ENCODE data around the gene KRTAP7-1. TPM values are rescaled to one million over a fixed set of nuclear protein-coding genes. Genes with fewer than 3 reads are reported as not detected.
A peak's percentile ranks its signal among the peaks of the same experiment; 100 is the strongest.

The KRTAP7-1 gene
- not detected for polyA plus RNA-seq (ENCODE audit: insufficient read length in 3 of 3)

DNA sequence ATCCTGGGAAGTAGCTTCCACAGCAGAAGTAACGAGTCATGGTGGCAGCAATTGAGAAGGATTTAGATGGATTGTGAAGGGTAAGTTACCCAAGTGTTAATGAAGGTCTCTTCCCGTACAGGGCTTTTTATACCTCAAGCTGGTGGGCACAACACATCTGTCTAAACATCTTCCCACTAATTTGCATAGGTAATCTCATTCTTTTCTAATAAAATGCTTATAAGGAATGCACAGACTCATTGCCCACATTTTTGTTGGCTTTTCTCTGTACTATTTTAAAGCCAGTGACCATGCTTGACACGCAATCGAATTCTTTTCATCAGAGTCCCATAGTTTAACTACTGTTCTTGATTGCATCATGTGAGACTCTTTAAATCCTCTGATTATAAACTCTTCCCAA lies at the start of gene KRTAP7-1:
KRTAP7-1 (minus strand) TSS at position 101 of the 400 bp plus-strand sequence; CDS start at position 40, 61 bp downstream.
- DNase-seq (ENCODE audit: low read depth in 3 of 3, low spot score in 2 of 3): no peak

- no peak for DNase-seq (ENCODE audit: low read depth in 3 of 3, low spot score in 2 of 3)
Measured at GRCh38 chr21:30874526-30874925, 45.0 kb upstream of the KRTAP7-1 start.

GRCh38 chr21:30847627-30848500 lies 18.3 kb upstream of the KRTAP7-1 start:
- DNase-seq (ENCODE audit: low read depth in 3 of 3, low spot score in 2 of 3): no peak

DNA sequence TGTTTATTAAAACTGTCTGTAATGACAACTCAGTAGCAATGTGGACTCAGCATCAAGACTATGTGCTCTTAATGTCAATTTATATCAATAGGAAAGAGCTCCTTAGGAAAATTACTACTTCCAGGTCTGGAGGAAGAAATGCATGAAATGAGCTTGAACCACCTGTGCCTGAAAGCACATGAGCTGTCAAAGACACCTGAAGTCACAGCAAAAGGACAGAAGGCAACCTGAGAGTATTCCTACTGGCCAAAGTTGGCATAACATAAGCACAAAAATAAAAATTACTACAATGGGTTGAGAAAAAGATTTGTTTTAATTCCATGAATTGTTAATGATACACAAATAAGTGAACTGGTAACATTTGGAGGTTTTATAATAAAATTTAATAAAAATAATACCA lies 13.4 kb upstream of the KRTAP7-1 start:
- DNase-seq (ENCODE audit: low read depth in 3 of 3, low spot score in 2 of 3): no peak

- DNase-seq (ENCODE audit: low read depth in 3 of 3, low spot score in 2 of 3): no peak
Measured at GRCh38 chr21:30839304-30839703, 9.7 kb upstream of the KRTAP7-1 start.

GRCh38 chr21:30838536-30838935 lies 9.0 kb upstream of the KRTAP7-1 start:
- no peak for DNase-seq (ENCODE audit: low read depth in 3 of 3, low spot score in 2 of 3)

- no peak for DNase-seq (ENCODE audit: low read depth in 3 of 3, low spot score in 2 of 3)
Measured at GRCh38 chr21:30831194-30831765, 1.7 kb upstream of the KRTAP7-1 start.

GRCh38 chr21:30818837-30819610 lies 10.5 kb downstream of the KRTAP7-1 start:
- DNase-seq (ENCODE audit: low read depth in 3 of 3, low spot score in 2 of 3): peak in 1 of 3 donors; percentile 2

GRCh38 chr21:30813174-30813573 lies 16.4 kb downstream of the KRTAP7-1 start, which contains the start of gene KRTAP8-1:
Gene KRTAP8-1 (minus strand): TSS chr21:30813274. CDS start chr21:30813220, 54 bp downstream.
- no peak for DNase-seq (ENCODE audit: low read depth in 3 of 3, low spot score in 2 of 3)

DNA sequence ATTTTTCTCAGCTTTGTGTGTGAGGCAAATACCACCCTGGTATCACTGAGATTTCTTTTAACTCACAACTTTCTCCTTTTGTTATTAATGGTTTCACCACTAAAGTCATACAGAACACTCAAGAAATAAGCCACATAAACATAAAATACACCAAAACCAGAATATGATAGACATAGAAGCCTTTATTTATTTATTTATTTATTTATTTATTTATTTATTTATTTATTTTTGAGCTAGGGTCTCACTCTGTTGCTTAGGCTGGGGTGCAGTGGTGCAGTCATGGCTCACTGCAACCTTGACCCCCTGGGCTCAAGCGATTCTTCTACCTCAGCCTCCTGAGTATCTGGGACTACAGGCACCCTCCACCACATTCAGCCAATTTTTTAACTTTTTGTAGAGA lies 29.0 kb downstream of the KRTAP7-1 start:
- no peak for DNase-seq (ENCODE audit: low read depth in 3 of 3, low spot score in 2 of 3)

DNA sequence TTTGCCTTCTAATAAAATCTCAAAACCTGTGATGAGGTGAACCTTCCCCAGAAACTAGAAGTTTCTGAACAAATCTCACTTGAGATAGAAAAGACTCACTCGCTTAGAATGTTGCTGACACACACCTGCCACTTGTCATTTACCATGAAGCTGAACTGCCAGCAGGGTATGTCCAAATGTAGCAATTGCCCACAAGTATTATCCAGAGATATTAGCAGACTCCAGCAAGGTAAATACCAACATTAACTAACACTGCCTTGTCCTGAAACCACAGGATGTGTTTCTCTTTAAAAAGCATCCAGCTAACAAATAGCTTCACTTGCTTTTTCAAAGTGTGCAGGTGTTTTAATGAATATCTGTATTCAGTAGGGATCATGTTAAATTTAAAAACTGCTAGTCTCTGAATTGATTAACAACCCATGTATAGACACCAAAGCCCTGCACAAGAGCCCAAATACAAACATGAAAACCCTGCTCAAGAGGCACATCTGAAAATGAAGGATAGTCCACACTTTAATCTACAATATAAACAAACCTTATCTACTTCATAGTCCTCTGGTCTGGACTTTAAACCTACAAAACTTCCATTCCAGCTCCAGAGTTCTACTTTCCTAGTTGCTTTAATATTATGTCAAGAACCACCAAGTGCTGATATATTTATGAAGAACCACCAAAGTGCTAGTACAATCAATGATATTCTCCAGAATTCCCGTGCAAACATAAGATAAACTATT lies 35.8 kb downstream of the KRTAP7-1 start:
- no peak for DNase-seq (ENCODE audit: low read depth in 3 of 3, low spot score in 2 of 3)

GRCh38 chr21:30779249-30779648 lies 50.3 kb downstream of the KRTAP7-1 start:
- no peak for DNase-seq (ENCODE audit: low read depth in 3 of 3, low spot score in 2 of 3)

Other genes with a start within 250 kb of the KRTAP7-1 start
- not detected for gene KRTAP22-2, start 239.4 kb downstream of the KRTAP7-1 start, polyA plus RNA-seq (ENCODE audit: insufficient read length in 3 of 3)
- not detected for gene KRTAP6-3, start 237.3 kb downstream of the KRTAP7-1 start, polyA plus RNA-seq (ENCODE audit: insufficient read length in 3 of 3)
- not detected for gene KRTAP6-2, start 230.9 kb downstream of the KRTAP7-1 start, polyA plus RNA-seq (ENCODE audit: insufficient read length in 3 of 3)
- not detected for gene KRTAP22-1, start 228.7 kb downstream of the KRTAP7-1 start, polyA plus RNA-seq (ENCODE audit: insufficient read length in 3 of 3)
- gene KRTAP6-1, start 215.8 kb downstream of the KRTAP7-1 start, polyA plus RNA-seq (ENCODE audit: insufficient read length in 3 of 3): not detected
- gene KRTAP20-1, start 213.3 kb downstream of the KRTAP7-1 start, polyA plus RNA-seq (ENCODE audit: insufficient read length in 3 of 3): not detected
- not detected for gene KRTAP20-4, start 209.1 kb downstream of the KRTAP7-1 start, polyA plus RNA-seq (ENCODE audit: insufficient read length in 3 of 3)
- gene KRTAP20-2, start 194.6 kb downstream of the KRTAP7-1 start, polyA plus RNA-seq (ENCODE audit: insufficient read length in 3 of 3): not detected
- gene KRTAP20-3, start 186.9 kb downstream of the KRTAP7-1 start, polyA plus RNA-seq (ENCODE audit: insufficient read length in 3 of 3): not detected
- not detected for gene KRTAP21-3, start 111.0 kb downstream of the KRTAP7-1 start, polyA plus RNA-seq (ENCODE audit: insufficient read length in 3 of 3)
- gene KRTAP21-2, start 82.5 kb downstream of the KRTAP7-1 start, polyA plus RNA-seq (ENCODE audit: insufficient read length in 3 of 3): not detected
- gene KRTAP21-1, start 74.3 kb downstream of the KRTAP7-1 start, polyA plus RNA-seq (ENCODE audit: insufficient read length in 3 of 3): not detected
- not detected for gene KRTAP8-1, start 16.5 kb downstream of the KRTAP7-1 start, polyA plus RNA-seq (ENCODE audit: insufficient read length in 3 of 3)
- not detected for gene KRTAP11-1, start 51.8 kb upstream of the KRTAP7-1 start, polyA plus RNA-seq (ENCODE audit: insufficient read length in 3 of 3)
- gene KRTAP19-8, start 208.7 kb upstream of the KRTAP7-1 start, polyA plus RNA-seq (ENCODE audit: insufficient read length in 3 of 3): not detected

Measured in right renal cortex interstitium (tissue), 3 donors.